Ishikawa (cell line): ENCODE measurements around the gene ECSIT.

ENCODE experiments used
- EGR1 ChIP-seq: IDR thresholded peaks from 2 replicates; pipeline ENCODE4 v1.6.1; 2012
- TF ChIP-seq, protein P1 (sequence below): IDR thresholded peaks from 2 replicates; pipeline ENCODE4 v1.6.1; 2012

DNA sequence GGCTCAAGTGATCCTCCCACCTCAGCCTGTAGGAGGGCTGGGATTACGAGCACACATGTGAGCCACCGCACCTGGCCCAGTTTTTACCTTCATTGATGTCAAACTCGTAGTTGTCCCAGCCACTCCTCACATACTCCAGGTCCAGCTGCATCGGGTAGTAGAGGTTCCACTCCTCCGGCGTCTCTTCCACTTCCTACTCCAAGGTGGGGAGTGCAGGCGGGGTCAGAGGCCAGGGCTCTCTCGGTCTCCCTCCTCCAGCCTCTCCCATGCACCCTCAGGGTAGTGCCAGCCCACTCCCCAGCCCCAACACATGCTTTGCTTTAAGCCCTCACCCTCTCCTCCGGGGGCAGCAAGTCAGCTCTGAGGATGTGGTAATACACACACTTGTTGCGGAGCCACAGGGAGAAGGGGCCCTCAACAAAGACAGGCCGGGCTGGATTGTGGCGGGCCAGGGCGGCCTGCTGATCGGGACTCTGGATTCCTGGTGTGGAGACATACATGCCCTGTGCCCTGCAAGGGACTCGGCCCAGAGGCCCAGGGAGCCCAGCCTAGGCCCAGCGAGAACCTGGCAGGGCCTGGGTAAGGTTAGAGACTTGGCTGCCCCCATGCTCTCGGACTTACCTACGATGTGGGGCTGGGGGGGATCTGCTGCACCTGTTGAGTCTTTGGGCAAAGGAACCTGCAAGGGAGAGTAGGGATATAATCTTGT is 21.4 kb downstream of the ECSIT start:
- TF ChIP-seq, protein P1, sequence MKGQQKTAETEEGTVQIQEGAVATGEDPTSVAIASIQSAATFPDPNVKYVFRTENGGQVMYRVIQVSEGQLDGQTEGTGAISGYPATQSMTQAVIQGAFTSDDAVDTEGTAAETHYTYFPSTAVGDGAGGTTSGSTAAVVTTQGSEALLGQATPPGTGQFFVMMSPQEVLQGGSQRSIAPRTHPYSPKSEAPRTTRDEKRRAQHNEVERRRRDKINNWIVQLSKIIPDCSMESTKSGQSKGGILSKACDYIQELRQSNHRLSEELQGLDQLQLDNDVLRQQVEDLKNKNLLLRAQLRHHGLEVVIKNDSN: no peak
- no peak for TF ChIP-seq EGR1
